HG02884 (cell line): ENCODE results near the gene MNAT1.
A peak's percentile ranks its signal among the peaks of the same experiment; 100 is the strongest.

ENCODE experiments used
- ATAC-seq: cut with Tn5 transposase; IDR thresholded peaks from one replicate; pipeline ENCODE4 v1.9.1; 2021; ENCODE audit warnings: mild to moderate bottlenecking, moderate library complexity; ENCODE audit not compliant: unreplicated experiment

MNAT1 gene

DNA sequence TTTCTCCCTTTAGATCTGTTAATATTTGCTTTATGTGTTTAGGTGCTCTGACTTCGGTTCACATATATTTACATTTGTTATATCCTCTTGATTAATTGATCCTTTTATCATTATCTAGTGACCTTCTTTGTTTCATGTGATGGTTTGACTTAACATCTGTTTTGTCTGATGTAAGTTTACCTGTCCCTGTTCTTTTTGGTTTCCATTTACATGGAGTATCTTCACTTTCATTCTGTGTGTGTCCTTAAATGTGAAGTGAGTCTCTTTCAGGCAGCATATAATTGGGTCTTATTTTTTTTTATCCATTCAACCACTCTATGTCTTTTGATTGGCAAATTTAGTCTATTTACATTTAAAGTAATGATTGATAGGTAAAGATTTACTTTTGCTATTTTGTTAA, 222.1 kb downstream of the MNAT1 start:
- no peak for ATAC-seq

DNA sequence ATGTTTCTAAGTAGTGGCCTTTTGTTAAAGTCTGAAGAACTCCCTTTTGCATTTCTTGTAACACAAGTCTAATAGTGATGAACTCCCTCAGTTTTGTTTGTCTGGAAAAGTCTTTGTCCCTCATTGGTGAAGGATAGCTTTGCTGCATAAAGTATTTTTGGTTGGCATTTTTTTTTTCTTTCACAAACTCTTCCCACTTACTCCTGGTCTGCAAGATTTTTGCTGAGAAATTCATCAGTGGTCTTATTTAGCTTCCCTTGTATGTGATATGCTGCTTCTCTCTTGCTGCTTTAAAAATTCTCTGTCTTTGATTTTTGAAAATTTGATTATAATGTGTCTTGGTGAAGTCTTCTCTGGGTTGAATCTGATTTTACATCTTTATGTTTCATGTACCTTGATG, 223.6 kb downstream of the MNAT1 start:
- ATAC-seq: no peak

DNA sequence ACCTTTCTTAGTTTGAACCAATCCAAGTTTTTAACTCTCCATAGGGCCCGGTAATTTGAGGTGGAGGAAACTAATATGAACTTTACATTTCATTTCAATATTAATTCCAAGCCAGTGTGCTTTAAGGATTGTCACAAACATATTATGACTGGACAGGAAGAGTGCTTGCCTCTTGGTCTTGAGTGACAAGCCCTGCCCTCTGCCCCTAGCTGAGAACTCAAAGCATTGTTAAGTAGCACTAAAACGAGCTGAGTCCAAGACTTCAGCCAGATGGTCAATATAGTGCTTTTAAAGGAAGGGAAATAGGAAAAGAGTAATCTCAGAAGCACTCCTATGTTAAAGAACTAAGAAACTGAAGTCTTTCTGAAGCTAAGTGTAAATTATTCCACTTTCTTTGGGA, 229.2 kb downstream of the MNAT1 start:
- ATAC-seq: no peak

DNA sequence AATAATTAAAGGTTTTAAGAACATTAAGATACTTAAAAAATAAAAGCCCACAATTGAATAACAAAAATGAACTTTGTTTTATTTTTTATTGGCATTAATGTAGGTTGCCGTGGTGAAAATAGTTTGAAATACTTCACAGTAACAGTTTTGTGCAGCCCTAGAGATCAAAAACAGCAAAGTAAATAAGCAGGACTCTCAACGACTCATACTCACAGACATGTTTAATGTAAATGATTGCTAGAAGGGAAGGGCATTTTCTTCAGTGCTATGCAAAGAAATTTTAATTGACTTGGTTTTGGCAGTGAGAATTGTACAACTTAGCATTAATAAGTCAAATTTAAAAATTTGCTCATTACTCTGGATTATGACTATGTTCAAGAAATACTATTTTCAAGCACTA, 230.3 kb downstream of the MNAT1 start:
- no peak for ATAC-seq

DNA sequence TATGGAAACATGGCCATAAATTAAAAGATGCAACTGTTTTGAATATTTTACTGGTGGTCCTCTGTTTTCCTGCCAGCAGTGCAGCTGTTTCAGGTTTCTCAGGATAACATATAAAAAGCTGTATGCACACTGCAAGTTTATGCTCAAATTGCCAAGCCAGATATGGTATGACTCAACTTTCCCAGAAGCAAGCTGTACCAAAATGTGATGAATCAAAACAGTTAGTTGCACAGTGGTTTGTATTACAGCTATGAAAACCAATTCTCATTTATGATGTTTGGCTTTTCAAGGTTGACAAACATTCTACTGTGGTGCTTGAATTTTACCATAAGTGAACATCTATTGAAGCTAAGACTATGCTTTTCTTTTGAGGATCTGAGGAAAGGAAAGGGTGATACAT, 230.8 kb downstream of the MNAT1 start:
- no peak for ATAC-seq

DNA sequence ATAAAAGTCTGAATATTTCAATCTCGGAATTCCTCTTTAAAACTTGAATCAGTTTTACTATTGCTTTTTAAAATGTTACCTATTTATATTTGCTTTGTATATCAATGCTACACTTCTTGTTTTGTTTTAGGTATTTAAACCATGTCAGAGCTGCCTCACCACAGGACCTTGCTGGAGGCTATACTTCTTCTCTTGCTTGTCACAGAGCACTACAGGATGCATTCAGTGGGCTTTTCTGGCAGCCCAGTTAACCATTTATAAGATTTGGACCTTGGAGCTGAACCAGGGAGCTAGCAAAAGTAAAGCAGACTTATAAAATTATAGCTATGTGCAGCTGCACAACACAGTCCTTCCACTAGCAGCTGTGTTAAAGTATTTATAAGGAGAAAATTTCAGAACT, 233.5 kb downstream of the MNAT1 start:
- no peak for ATAC-seq

DNA sequence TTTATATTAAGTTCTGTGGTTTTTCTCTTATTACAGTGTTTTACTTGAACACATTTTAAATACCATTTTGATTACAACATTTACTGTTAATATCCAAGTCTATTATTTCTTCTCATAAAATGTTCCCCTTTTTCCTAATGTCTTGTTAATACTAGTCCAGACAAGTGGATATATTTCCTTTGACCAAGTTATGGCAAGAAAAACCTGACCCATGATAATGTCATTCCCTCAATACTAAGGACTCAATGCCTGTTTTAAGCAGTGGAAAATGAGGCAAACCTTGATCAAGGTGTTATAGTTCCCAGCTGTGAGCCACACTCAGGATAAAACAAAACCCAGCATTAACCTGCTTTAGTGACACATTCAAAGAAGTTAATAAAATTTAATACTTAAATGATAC, 234.1 kb downstream of the MNAT1 start:
- ATAC-seq: no peak

DNA sequence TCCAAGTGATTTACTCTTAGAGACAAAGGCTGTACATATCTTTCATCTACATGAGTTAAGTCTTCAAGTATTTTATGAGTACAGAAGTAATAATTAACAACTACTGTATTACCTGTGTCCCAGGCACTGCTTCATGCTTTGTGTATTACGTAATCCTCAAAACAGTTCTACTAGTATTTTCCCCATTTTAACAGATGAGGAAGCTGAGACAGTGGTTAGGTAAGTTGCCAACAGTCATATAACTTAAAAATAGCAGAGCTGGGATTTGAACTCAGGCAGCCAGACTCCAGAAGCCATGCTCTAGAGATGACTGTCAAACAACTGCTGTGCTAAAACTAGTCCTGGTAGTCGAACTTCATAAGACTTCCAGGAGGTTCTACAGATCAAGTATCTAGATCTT, 235.6 kb downstream of the MNAT1 start:
- no peak for ATAC-seq

DNA sequence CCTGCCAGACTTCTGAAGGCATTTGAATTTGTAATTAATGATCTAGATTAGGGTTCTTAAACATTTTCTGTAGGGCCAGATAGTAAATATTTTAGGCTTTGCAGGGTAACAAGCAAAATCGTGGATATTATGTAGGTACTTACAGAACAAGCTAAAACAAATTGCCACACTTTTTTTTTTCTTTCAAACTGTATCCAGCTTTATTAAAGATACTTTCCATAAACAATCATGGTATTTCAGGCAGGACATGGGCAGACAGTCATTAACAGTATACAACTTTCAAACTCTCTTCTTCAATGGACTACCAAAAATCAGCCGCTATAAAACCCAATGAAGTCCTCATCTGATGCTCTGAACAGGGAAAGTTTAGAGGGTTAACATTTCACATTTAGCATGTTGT, 236.7 kb downstream of the MNAT1 start:
- no peak for ATAC-seq

DNA sequence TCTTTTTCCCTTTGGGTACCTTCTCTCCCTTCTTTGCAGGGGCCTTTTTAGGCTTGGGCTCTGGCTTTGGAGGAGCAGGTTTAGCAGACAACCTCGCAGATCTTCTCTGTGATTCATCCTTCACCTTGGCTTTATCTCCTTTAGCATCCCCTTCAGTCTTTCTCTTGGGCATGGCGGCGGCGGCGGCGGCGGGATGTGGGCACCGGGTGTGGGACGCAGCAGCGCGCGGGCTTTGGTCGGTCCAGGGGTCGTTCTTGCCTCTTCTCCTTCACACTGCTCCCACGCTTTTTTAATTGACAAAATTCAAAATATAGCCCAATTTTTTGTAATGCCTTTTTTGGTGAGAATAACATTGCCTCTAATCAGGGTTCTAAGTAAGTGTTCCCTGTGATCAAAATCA, 237.7 kb downstream of the MNAT1 start:
- ATAC-seq: no peak

DNA sequence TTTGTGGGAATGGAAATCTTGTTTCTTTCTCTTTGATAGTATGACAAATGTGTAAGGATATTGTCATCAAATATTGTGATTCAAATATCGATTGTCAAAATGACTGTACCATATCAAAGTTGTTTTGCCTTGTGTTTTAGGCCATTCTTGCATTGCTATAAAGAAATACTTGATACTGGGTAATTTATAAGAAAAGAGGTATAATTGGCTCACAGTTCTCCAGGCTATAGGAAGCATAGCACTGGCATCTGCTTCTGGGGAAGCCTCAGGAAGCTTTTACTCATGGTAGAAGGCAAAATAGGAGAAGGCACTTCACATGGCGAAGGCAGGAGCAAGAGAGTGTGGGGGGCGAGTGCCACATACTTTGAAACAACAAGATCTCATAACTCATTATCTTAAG, 238.5 kb downstream of the MNAT1 start:
- no peak for ATAC-seq

DNA sequence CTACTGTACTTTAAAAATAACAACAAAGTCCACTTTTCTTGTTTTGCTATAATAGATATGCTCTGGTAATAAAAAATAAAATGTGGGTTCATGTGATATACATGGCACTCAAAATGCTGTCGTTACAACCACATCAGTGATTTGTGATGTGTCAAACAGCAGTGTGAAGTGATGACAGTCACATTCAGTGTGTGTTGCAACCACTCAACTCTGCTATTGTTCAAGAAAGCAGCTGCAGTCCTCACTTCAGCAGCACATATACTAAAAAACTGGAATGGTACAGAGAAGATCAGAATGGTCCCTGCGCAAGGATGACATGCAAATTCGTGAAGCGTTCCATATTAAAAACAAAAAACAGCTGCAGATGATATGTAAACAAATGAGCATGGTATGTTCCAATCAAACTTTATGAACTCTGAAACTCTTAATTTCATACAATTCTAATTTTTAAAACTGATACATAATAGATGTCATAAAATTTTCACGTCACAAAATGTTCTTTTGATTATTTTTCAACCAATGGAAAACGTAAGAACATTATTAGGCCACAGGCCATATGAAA, 239.6 kb downstream of the MNAT1 start:
- ATAC-seq: no peak

DNA sequence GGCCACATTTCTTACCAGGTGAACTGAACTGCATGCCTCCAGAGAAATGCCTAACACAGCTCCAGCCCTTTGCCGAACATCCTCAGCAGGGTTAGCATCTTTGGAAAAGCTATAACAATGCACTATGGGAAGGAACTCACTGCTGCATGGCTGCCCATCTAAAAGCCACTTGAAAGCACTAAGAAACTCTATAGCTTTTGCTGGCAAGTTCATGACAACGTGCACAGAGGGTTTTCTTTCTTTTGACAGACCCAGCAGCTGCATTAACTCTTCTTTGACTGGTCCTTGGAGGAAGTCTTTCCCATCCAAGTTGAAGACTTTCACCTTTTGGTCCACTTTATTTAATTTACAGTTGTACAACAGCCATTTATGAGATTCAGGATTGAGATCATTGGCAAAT, 241.0 kb downstream of the MNAT1 start:
- ATAC-seq: no peak

DNA sequence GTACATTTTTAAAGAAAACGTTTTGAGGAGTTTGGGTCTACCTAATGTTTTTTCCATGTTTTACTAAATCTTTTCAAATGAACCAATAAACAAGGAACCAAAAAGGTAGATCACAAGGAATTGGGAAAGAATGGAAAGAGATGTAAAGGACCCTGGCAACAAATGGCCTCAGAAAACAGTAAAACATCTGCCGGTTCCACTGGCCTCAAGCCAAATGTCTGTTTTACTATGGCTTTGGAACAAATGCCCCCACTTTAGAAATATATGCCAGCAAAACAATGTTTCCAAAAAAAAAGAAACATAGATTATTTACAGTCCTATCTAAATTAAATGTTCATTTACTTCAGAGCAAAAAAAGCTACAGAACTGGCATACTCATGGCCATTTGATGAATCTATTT, 243.3 kb downstream of the MNAT1 start:
- ATAC-seq: no peak

DNA sequence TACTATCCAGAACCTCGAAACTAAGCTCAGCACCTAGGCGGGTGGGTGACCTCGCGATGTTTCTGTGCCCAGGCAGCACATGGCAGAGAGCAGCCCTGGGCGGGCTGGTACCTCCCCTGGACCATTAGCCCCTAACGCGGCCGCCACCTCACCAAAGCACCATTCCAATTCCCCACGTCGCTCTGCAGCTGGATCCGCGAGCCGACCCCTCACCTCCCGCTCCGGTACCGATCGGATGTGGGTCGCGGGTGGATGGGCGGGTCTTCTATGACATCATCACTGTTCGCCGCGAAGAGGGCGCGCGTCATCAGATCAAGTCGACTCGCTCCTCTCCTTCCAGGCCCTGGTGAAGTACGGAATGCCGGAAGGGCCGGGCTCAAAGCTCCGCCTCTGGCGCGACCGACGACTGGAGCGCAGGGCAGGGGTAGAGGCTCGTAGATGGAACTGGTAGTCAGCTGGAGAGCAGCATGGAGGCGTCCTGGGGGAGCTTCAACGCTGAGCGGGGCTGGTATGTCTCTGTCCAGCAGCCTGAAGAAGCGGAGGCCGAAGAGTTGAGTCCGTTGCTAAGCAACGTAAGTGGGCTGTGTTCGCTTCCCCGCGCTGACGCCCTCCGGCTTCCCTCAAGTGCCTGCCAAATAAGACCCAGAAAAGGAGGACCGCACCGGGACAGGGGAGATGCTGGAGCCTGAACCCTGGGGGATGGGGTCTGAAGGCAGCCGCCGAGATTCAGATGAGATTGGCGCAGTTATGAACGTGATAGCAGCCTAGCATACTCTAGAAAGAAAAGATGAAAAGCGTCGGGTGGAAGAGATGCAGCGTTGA, 246.5 kb downstream of the MNAT1 start, which contains the start of the genes SLC38A6 and TRMT5:
Gene SLC38A6 (plus strand): TSS at position 435 of the 822 bp plus-strand sequence. CDS start 33 bp downstream, at position 468.
Gene TRMT5 (minus strand): TSS at position 269 of the 822 bp plus-strand sequence. CDS start 106 bp downstream, at position 163.
- peak; percentile 75 for ATAC-seq

DNA sequence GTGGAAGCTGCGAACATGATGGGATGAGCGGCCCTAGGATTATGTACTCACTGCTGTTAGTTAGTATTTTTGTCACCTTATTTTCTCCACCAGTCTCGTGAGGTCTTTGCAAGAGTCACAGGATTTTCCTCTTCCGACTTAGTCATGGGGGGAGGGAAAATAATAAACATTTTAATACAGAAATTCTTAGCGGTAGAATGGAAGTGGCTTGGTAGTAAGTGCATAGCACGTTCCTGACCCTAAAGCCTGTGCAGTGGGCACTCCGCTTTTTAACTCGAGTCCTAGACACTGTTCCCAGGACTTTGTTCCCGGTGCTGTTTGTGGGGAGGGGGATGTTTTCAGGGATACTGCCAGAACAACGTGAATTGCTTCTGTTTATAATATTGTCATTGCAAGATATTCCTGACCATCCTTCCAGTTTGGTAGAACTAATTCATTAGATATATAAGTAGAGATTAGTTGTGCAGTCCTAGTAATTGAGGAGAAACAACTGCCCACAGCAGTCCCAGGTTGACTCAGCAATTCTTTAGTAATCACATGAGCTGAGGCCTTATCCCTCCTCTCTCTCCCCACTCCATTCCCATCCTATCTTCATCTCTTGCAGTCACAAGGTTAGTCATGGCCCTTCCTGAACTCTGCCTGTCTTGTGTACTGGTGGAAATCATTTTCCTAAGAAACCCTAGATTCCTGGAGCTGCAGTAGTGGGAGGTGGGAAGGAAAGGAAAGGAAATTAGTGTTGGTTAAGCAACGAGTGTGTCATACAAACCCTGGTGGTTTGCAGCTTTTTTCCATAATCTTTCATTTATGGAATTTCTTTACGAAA, 247.3 kb downstream of the MNAT1 start:
- no peak for ATAC-seq

DNA sequence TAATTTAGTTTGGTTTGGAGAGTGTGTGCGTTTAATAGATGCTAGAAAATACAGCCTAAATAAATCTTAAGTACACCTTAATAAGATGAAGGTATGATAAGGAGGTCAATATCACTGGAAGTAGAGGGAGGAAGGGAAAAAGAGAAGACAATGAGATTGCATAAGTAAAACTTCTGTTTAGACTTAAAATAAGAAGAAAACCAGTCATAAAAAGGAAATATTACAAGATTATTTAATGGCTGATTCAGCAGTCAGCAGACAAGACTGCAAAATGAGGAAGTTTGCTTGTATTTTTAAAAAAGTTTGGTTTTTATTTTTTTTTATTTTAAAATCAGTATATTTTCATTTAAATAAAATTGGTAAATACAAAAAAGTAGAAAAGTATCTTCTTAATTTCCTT, 249.6 kb downstream of the MNAT1 start:
- ATAC-seq: no peak

DNA sequence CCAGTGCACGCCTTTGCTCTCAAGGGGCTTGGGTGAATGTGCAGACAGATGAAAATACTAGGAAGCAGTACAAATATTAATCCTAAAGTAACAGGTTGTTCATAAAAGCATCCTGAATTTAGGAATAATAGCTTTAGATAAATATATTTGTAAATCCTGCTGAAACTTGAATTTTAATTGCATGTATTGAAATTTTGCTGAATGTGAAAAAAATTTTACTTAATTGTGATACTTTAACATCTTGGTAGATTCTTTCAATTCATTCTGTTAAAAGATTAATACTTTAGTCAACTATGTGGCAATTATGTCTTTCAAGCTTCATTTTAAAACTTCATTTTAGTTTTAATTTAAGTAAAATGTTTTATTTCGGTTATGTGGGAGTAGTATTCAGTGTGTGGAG, 251.9 kb downstream of the MNAT1 start:
- no peak for ATAC-seq

DNA sequence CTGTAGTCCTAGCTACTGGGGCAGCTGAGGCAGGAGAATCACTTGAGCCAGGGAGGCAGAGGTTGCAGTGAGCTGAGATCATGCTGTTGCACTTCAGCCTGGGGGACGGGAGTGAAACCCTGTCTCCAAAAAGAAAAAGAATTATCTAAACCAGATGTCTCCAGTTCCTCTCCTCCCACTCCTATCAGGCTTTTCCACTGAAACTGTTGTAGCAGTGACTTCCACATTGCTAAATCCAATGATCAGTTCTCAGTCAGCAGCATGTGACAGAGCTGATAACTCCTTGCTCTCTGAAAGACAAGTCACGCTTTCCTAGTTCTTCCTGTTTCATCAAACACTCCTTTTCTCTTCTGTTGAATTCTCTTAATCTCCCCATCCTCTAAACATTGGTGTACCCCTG, 255.0 kb downstream of the MNAT1 start:
- no peak for ATAC-seq

DNA sequence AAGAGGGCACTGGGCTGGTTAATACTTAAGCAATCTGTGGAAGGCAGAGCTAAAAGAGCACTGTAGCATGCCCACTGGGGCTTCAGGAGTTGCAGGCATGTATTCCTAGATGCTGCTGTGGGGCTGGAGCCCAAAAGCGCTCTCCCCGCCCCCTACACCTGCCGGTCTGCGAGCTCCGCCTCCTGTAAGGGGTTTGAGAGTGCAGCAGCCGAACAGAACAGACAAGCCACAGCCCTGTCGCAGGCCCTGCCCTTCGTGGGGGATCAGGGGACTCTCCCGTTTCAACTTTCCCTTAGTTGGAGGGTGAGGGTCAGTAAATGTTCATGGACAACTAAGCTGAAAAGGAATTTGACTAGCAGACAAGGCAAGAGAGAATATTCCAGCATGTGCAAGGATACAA, 264.1 kb downstream of the MNAT1 start:
- no peak for ATAC-seq

DNA sequence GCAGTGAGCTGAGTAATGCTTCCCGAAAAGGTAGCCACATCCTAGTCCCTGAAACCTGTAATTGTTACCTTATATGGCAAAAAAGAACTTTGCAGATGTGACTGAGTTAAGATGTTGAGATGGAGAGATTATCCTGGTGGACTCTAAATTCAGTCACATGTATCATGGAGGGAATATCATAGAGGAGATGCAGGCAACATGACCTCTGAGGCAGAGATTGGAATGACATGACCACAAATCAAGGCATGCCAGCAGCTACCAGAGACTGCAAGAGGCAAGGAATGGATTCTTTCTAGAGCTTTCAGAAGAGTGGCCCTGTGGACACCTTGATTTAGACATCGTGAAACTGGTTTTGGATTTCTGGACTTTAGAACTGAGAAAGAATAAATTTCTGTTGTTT, 265.0 kb downstream of the MNAT1 start:
- no peak for ATAC-seq

DNA sequence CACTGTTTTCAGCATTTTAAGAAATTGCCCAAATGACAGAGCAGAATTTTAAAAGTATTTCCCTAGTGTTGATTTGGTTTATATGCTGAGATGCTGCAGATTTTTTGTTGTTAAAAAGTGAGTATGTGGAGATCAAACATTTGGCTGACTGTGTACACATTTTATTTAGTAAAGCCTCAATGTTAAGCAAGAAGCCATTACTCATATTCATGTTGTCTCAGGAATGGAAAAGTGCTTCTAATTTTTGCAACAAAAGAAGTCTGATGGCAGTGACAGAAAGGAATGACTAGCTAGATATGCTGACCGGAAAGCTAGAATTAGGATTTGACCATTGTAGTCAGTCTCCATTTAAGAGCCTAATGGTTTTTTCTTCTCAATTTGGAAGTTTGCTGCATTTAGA, 269.0 kb downstream of the MNAT1 start:
- ATAC-seq: no peak
